ENCODE data around the gene ZNF716.
"Not testable (repeated sequence)": the region's sequence is repeated elsewhere in the genome, so short reads cannot be mapped to it uniquely, and the experiment has no call there.

ZNF716 gene

GRCh38 chr7:57449904-57450303 is at the start of gene ZNF716:
ZNF716 (plus strand) TSS chr7:57450177; CDS start chr7:57450289, 112 bp downstream.
- DNase-seq: no peak

DNA sequence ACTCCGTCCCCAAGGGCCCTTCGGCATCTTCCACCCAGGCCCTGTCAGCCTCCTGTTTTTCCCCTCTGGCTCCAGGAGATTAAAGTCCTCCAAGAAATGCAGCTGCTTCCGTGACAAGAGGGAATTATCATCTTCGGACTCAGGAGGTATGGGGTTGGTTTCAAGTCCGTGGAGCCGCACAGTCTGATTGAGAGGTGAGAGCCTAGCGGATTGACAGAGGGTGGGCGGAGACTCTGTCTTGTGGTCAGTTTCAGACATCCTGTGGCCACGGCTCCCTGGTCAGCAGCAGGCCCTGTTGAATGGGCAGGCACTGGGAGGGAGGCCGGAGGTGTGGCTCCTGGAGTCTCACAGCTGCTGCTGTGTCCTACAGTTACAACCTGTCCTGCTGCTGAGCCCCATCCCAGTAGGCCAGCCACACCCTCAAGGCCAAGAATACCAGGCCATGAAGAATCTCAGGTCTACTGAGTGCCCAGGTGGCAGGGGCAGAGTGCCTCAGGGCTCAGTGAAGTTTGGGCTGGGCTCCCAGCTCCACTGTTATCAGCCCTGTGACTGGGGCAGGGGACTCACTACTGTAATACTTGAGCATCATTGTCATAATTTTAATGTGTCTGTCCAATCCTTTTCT is 49.3 kb upstream of the ZNF716 start:
- DNase-seq: no peak

- DNase-seq: not testable (repeated sequence)
Observed at GRCh38 chr7:57403051-57403450, 46.9 kb upstream of the ZNF716 start.

- peak in 24 of 58 donors; percentile 3 to 69 (median 22) for DNase-seq
Observed at GRCh38 chr7:57403601-57404342, 46.2 kb upstream of the ZNF716 start.

- peak in 25 of 58 donors; percentile 3 to 70 (median 27) for DNase-seq
Observed at GRCh38 chr7:57404343-57404966, 45.5 kb upstream of the ZNF716 start.

DNA sequence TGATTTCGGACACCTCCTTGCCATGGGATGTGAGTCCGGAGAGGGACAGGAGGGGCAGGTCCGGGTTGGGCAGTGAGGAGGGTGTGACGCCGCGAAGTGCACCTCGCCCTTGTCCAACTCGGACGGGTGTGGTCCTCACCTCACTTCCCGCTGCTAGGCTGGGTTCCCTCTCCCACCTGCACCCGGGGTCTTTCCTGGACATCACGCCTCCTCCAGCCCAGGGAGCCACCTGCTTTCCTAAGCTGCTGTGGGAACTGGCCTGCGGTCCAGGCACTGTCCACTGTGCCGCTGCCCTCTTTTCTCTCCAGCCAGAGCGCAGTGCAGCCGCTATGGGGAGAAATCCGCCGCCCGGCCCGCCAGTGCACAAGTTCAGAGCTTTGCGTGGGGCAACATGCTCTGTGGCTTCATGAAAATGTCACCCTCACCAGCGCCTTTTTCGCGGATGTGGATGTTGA is 45.0 kb upstream of the ZNF716 start:
- no peak for DNase-seq

- no peak for DNase-seq
Observed at GRCh38 chr7:57407125-57407524, 42.9 kb upstream of the ZNF716 start.

- no peak for DNase-seq
Observed at GRCh38 chr7:57412168-57412567, 37.8 kb upstream of the ZNF716 start.

DNA sequence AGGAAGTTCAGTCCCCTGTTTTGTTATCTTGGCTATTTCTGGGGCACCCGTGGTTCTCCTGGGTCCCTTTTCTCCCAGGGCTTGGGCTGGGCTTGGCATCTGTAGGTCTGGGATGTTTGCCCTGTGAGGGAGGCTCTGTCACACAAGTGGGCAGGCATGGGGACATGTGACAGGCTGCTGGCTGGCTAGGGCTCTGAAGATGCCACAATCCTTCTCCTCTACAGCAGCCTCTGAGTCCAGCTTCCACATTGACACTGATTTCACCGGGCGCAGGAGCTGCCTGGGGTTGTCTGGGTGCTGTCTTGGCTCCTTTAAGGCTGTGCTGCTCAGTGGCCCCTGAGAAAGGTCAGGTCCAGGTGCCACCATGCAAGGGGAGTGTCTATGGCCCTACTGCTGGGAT is 37.4 kb upstream of the ZNF716 start:
- no peak for DNase-seq

DNA sequence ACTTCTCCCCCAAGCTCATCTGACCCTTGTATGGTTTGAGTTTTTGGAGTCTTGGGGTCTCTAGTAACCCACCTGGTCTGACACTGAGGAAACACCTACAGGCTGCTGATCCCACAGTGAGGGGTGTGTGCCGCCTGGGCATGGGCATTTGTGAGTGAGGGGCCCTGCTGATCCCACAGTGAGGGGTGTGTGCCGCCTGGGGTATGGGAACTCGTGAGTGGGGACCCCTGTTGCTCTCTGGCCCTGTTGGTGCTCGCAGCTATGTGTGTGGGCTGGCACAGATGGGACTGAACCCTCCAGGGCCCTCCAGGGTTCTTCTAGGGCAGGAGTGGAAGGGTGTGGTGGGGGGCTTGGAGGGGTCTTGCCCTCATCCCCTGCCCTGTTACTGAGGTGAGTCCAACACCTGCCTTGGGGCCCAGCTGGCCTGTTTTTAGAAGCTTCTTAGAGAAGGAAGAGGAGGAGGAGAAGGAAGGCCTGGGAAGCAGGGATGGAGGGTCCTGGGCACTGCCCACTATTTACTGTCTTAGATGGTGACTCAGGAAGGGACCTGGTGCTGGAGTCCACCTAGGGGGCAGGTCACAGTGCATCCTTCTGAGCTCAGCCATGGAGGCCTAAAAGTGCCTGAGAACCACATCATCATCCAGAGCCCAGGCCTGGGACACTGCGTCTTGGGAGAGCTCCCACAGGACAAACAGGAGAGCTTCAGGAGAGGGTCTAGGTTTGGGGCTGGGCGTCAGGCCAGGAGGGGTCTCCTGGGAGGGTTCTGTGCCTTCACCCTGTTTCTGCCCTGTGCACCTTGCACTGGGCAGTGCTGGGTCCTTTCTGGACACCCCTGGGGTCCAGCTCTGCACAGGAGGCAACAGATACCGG is 36.2 kb upstream of the ZNF716 start:
- DNase-seq: no peak

DNA sequence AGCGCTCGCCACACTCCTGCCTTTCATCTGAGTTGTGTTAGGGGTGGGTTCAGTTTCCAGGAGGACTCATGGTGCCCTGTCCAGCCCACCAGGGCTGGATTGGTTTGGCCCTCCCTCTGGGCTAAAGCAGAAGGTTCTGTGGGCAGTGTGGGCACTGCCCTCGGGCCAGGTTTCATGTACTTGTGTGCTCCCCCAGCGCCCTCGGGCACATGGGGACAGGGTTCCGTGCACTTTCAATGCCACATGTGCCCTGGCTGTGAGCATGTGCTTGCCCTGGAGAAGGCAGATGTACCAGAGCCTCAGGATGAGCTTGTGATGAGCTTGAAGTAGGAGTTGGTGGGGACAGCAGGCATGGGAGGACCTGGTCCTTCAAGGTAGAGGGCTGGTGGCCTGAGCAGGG is 35.6 kb upstream of the ZNF716 start:
- DNase-seq: no peak

DNA sequence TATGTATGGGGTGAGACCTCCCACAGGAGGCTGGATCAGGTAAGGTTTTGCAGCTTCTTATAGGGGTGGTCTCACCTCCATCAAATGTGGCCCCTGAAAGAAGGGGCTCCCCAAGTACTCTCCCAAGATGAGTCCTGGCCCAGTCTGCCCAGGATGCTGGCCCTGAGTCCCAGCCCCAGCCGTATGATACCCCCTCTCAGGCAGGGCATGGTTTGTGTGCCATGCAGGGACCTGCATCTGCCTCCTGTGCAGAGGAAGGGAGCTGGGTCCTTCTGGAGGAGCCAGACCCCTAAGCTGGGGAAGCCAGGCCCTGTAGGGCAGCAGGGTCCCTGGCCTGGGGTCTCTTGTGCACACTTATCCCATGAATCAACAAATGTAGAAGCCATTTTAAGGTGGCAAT is 35.1 kb upstream of the ZNF716 start:
- no peak for DNase-seq

DNA sequence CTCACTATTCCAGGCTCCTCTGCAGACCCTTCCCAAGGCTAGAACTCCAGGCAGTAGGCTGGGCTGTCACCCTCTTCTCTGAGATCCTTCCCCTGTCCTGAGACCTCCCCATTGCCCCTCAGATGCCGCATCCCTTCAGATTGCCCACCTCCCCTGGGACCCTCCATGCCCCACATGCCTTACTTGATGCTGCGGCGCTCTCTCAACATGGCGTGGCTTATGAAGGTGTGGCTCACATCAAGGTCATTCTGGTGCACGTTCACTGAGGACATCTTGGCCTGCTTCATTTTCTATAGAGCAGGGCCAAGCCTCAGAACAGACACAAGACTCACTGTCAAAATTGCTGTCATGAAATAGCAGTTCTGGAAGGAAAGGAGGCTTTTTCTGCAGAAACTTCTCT is 34.7 kb upstream of the ZNF716 start:
- DNase-seq: no peak

DNA sequence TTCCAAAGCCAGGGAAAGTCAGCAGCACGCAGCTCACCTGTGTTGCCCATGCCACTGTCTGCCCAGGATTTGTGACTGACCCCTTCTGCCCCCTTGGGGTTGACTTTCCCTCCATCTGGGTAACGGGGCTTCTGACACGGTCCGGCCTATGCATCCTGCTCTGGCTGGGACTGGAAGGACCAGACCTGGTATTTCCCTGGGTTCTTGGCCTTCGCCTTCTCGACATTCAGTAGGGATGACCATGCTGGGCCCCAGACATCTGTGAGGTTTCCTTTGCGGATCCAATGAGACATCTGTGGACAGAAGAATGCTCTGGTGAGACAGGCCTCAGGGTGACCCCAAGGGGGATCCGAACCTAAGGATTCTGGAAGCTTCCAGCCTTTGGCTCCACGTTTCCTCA is 34.2 kb upstream of the ZNF716 start:
- no peak for DNase-seq

GRCh38 chr7:57416601-57417358 is 33.2 kb upstream of the ZNF716 start:
- DNase-seq: no peak

DNA sequence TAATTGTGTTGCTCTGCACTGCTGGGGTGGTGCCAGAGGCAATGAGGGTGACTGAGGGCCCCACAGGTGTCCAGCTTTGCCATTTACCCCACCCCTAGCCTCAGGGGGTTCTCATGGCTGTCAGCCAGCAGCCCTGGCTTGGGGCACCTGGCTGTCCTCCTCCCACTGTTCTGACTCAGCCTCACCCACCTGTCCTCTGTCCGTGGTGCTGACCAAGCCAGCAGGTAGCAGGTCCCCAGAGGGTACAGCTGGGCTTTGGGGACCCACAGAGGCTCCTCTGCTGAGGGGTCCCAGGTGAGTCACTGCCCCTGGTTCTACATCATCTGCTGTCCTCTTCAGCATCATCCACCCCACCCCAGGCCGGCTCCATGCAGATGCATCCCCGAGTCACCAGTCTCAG is 32.2 kb upstream of the ZNF716 start:
- no peak for DNase-seq

DNA sequence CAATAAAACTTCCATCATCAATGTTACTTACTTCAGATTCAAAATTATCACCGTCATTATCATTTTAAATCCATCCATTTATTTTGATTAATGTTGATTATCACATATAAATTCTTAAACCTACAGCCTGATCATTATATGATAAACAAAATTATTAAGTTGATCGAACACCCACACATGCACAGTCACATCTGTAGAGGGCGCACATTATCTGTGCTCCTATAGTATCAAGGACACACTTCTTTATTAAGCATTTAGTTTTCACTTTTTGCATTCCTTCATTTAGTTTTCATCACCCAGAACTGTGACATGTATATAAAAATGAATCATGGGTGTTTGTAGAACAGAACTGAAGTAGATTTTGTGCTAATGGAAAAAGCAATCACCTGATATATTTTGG is 26.2 kb upstream of the ZNF716 start:
- no peak for DNase-seq

DNA sequence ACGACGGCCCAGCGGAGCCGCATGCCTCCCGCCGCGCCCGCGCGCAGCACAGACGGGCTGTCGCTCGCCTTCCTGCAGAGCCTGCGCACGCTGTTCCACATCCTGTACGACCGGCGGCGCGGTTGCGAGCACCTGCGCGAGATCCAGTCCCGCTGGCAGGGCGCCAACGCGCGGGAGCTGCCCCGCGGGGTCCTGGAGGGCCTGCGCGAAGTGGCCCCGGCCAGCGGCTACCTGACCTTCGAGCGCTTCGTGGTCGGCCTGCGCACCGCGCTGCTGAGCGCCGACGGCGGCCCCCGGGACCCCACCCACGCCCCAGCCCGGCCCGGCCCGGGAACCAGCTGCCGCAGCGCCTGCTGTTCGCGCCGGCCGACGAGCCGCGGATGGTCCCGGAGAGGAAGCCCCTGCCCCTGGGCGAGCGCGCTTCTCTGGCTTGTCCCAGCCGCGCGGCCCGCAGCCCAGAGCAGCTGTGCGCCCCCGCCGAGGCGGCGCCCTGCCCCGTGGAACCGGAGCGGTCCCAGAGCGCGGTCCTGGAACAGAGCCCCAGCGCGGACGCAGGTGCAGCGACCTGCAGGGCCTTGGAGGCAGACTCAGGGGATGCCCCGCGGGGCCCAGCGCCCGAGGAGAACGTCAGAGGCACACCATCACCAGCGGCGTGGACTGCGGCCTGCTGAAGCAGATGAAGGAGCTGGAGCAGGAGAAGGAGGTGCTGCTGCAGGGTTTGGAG is 25.3 kb upstream of the ZNF716 start:
- DNase-seq: no peak

GRCh38 chr7:57425239-57425944 is 24.6 kb upstream of the ZNF716 start:
- no peak for DNase-seq
